HL-60/S4 (cell line): ENCODE measurements around the gene CFAP44.
"Not testable (repeated sequence)": the region's sequence is repeated elsewhere in the genome, so short reads cannot be mapped to it uniquely, and the experiment has no call there.

Experiments
- in situ Hi-C: fragments of 300-500 bp; cut with MboI; formaldehyde crosslinking; loops from 2 replicates; pipeline ENCODE4 v1.14.3; 2022; ENCODE audit warnings: low sequenced_read_pairs

The CFAP44 gene

GRCh38 chr3:113441051-113441770 lies at the start of gene CFAP44:
TSS of gene CFAP44 (minus strand) at chr3:113441493. CDS start at chr3:113433664, 7,829 bp downstream.
- in situ Hi-C loops: no loop called here

- in situ Hi-C loops: no loop called here
Observed at GRCh38 chr3:113485161-113485609, 43.9 kb upstream of the CFAP44 start.

- in situ Hi-C loops: no loop called here
Observed at GRCh38 chr3:113468539-113468938, 27.2 kb upstream of the CFAP44 start.

- in situ Hi-C loops: no loop called here
Observed at GRCh38 chr3:113461488-113461887, 20.2 kb upstream of the CFAP44 start.

GRCh38 chr3:113458554-113458953 lies 17.3 kb upstream of the CFAP44 start:
- in situ Hi-C loops: not testable (repeated sequence)

GRCh38 chr3:113455446-113455845 lies 14.2 kb upstream of the CFAP44 start:
- in situ Hi-C loops: no loop called here

- in situ Hi-C loops: no loop called here
Observed at GRCh38 chr3:113454630-113455029, 13.3 kb upstream of the CFAP44 start.

- in situ Hi-C loops: no loop called here
Observed at GRCh38 chr3:113454057-113454456, 12.8 kb upstream of the CFAP44 start.

- in situ Hi-C loops: no loop called here
Observed at GRCh38 chr3:113450911-113451310, 9.6 kb upstream of the CFAP44 start.

- in situ Hi-C loops: no loop called here
Observed at GRCh38 chr3:113439606-113440005, 1.7 kb downstream of the CFAP44 start.

GRCh38 chr3:113438224-113438623 lies 3.1 kb downstream of the CFAP44 start:
- in situ Hi-C loops: no loop called here

GRCh38 chr3:113437411-113437810 lies 3.9 kb downstream of the CFAP44 start:
- in situ Hi-C loops: no loop called here

- in situ Hi-C loops: no loop called here
Observed at GRCh38 chr3:113436809-113437208, 4.5 kb downstream of the CFAP44 start.

- in situ Hi-C loops: no loop called here
Observed at GRCh38 chr3:113431811-113432210, 9.5 kb downstream of the CFAP44 start.

- in situ Hi-C loops: no loop called here
Observed at GRCh38 chr3:113428581-113428980, 12.7 kb downstream of the CFAP44 start.

GRCh38 chr3:113423699-113424098 lies 17.6 kb downstream of the CFAP44 start:
- in situ Hi-C loops: no loop called here

GRCh38 chr3:113421082-113421481 lies 20.2 kb downstream of the CFAP44 start:
- in situ Hi-C loops: no loop called here

- in situ Hi-C loops: no loop called here
Observed at GRCh38 chr3:113409676-113410075, 31.6 kb downstream of the CFAP44 start.

GRCh38 chr3:113405180-113405579 lies 36.1 kb downstream of the CFAP44 start:
- in situ Hi-C loops: no loop called here

GRCh38 chr3:113404637-113405036 lies 36.7 kb downstream of the CFAP44 start:
- in situ Hi-C loops: no loop called here
